Endothelial cell of umbilical vein (primary cell): Measurements from ENCODE around the gene ARMS2. TPM values are rescaled to one million over a fixed set of nuclear protein-coding genes. Genes with fewer than 3 reads are reported as not detected.

Source experiments
- BruUV-seq: library from RNA; stranded (reverse); fragments of 400-500 nt; replicated peaks from 2 replicates; lab custom pipeline; 2021; lab: Mats Ljungman, UMichigan
- CTCF ChIA-PET: fragments of 300-600, 350-600 bp; sonication (Branson Sonifier 250); formaldehyde crosslinking; loops from one replicate; lab custom pipeline; 2021; ENCODE audit warnings: antibody characterized with exemption, inconsistent platforms; lab: Charles Lee
- POLR2A ChIA-PET: fragments of 300-600, 350-600 bp; sonication (Branson Sonifier 250); formaldehyde crosslinking; loops from one replicate; lab custom pipeline; 2021; ENCODE audit warnings: antibody characterized with exemption, inconsistent platforms; lab: Charles Lee
- DNase-seq: peaks from one replicate; pipeline ENCODE4 v3.0.0-alpha.2; 2011; ENCODE audit warnings: low read depth, low spot score
- FAIRE-seq: peaks from 2 replicates; lab custom pipeline; 2011; peaks lifted over from hg19 to GRCh38; lab: Jason Lieb, UNC
- H2AFZ ChIP-seq: 2 replicates; pipeline ENCODE4 v1.6.0; 2012; ENCODE audit warnings: low read depth, low read length, control low read depth, inconsistent platforms
- H3K27ac ChIP-seq: 2 replicates; pipeline ENCODE4 v1.5.1; 2011; ENCODE audit warnings: low read depth, mild to moderate bottlenecking, control low read depth, low read length, moderate library complexity; ENCODE audit not compliant: insufficient read depth
- H3K27me3 ChIP-seq, 2 experiments: 2 replicates each; pipeline versions ENCODE4 v1.6.0 to v1.6.1; 2011; ENCODE audit warnings: low read length in 2 of 2, mixed read lengths in 1 of 2; ENCODE audit not compliant: control insufficient read depth in 2 of 2, insufficient read depth in 2 of 2
- H3K36me3 ChIP-seq, 2 experiments: 2 replicates in 1 of 2; 3 replicates in 1 of 2; pipeline ENCODE4 v1.5.1; 2011; ENCODE audit warnings: low read length in 2 of 2, mild to moderate bottlenecking in 1 of 2, moderate library complexity in 1 of 2; ENCODE audit not compliant: control insufficient read depth in 2 of 2, insufficient read depth in 2 of 2; ENCODE audit errors: extremely low read depth in 1 of 2
- H3K4me1 ChIP-seq: 3 replicates; pipeline ENCODE4 v1.5.1; 2011; ENCODE audit warnings: mild to moderate bottlenecking, low read length; ENCODE audit not compliant: control insufficient read depth, insufficient read depth; ENCODE audit errors: extremely low read depth
- H3K4me2 ChIP-seq: 2 replicates; pipeline ENCODE4 v1.6.1; 2011; ENCODE audit warnings: low read length, control low read depth, mixed read lengths; ENCODE audit not compliant: insufficient read depth
- H3K4me3 ChIP-seq, 3 experiments: fragments of 200-600 bp in 1 of 3; sonication (generic), shearing (Covaris generic) in 1 of 3; replicated peaks in 1 of 3; 2 replicates each; pipeline ENCODE4 v1.5.1; 2011 to 2016; ENCODE audit warnings: control low read depth in 3 of 3, low read length in 3 of 3, mild to moderate bottlenecking in 2 of 3, inconsistent platforms in 1 of 3, low read depth in 1 of 3, moderate library complexity in 1 of 3; ENCODE audit not compliant: insufficient read depth in 1 of 3
- H3K79me2 ChIP-seq: 2 replicates; pipeline ENCODE4 v1.6.0; 2012; ENCODE audit warnings: low read length, inconsistent platforms; ENCODE audit not compliant: control insufficient read depth, insufficient read depth
- H3K9ac ChIP-seq: replicated peaks from 2 replicates; pipeline ENCODE3; 2011; ENCODE audit warnings: low read length, control low read depth; ENCODE audit not compliant: insufficient read depth; ENCODE audit errors: extremely low read depth
- H3K9me1 ChIP-seq: replicated peaks from 3 replicates; pipeline ENCODE4 v1.6.0; 2011; ENCODE audit warnings: mild to moderate bottlenecking, low read length; ENCODE audit not compliant: control insufficient read depth, insufficient read depth; ENCODE audit errors: extremely low read depth
- H3K9me3 ChIP-seq: replicated peaks from 2 replicates; pipeline ENCODE4 v1.5.1; 2012; ENCODE audit warnings: low read length, inconsistent platforms; ENCODE audit not compliant: control insufficient read depth, insufficient read depth
- H4K20me1 ChIP-seq: replicated peaks from 2 replicates; pipeline ENCODE3; 2011; ENCODE audit warnings: mild to moderate bottlenecking, low read length; ENCODE audit not compliant: control insufficient read depth, insufficient read depth; ENCODE audit errors: extremely low read depth
- CTCF ChIP-seq, 2 donors: IDR thresholded peaks; 1 replicate in 1 of 2; 2 replicates in 1 of 2; pipeline ENCODE4 v1.5.1; 2011; ENCODE audit warnings: low read length in 2 of 2, mild to moderate bottlenecking in 2 of 2, moderate library complexity in 2 of 2, control low read depth in 1 of 2, inconsistent platforms in 1 of 2, low read depth in 1 of 2; ENCODE audit not compliant: insufficient read depth in 1 of 2; ENCODE audit errors: extremely low read depth in 1 of 2
- EZH2 ChIP-seq: IDR thresholded peaks from 2 replicates; pipeline ENCODE4 v1.6.1; 2012; ENCODE audit warnings: borderline replicate concordance, low read depth, mild to moderate bottlenecking, moderate library complexity, low read length, inconsistent platforms; ENCODE audit not compliant: severe bottlenecking
- FOS ChIP-seq: IDR thresholded peaks from 2 replicates; pipeline ENCODE4 v1.6.1; 2011; ENCODE audit warnings: mild to moderate bottlenecking, low read length, moderate library complexity, borderline replicate concordance; ENCODE audit not compliant: insufficient read depth
- GATA2 ChIP-seq: IDR thresholded peaks from 2 replicates; pipeline ENCODE4 v1.7.0; 2011; ENCODE audit warnings: low read depth, mild to moderate bottlenecking, moderate library complexity, mixed read lengths, low read length; ENCODE audit not compliant: insufficient read length, insufficient read depth
- JUN ChIP-seq: IDR thresholded peaks from 2 replicates; pipeline ENCODE4 v1.6.1; 2011; ENCODE audit warnings: borderline replicate concordance, low read depth; ENCODE audit not compliant: insufficient read length, insufficient read depth
- MAX ChIP-seq: IDR thresholded peaks from 2 replicates; pipeline ENCODE4 v1.6.1; 2011; ENCODE audit not compliant: insufficient read depth, insufficient read length
- MYC ChIP-seq: IDR thresholded peaks from one replicate; pipeline ENCODE4 v1.6.1; 2011; ENCODE audit warnings: mild to moderate bottlenecking, low read depth, low read length
- POLR2A ChIP-seq: IDR thresholded peaks from 2 replicates; pipeline ENCODE4 v1.6.1; 2012; ENCODE audit warnings: low read depth, mild to moderate bottlenecking, control low read depth, low read length
- POLR2AphosphoS5 ChIP-seq: IDR thresholded peaks from 2 replicates; pipeline ENCODE4 v1.6.1; 2012; ENCODE audit warnings: low read depth, mild to moderate bottlenecking, control low read depth, low read length, moderate library complexity; ENCODE audit not compliant: insufficient read depth
- dilution Hi-C: fragments of 300-500 bp; cut with MboI; formaldehyde crosslinking; loops from one replicate; pipeline ENCODE4 v1.15.0; 2019; ENCODE audit warnings: low sequenced_read_pairs; ENCODE audit not compliant: extremely low pct_ligation_motif_present
- intact Hi-C: fragments of 100-400 bp; cut with micrococcal nuclease; formaldehyde crosslinking; loops from one replicate; pipeline ENCODE4 v1.10.0; 2022
- polyA plus RNA-seq, 4 experiments: library from polyadenylated mRNA; depleted of rRNA in 3 of 4; stranded (reverse) in 3 of 4; unstranded in 1 of 4; fragments of >200 nt; gene quantifications; 2 replicates each; pipeline versions ENCODE4 v1.2.1 to v1.2.3, GENCODE V29; 2011 to 2012; ENCODE audit warnings: missing spikeins in 1 of 4
- total RNA-seq: library from RNA; stranded (reverse); gene quantifications from 2 replicates; pipeline ENCODE4 v1.2.3, GENCODE V29; 2021

ARMS2 gene
- total and polyA plus RNA-seq, 2 donors (not counting 3 experiments of a cell fraction or from before 2014, with no cell fraction given), result not detected

- H3K79me2 ChIP-seq, result peaks cover 17% of the 10 kb centered on the region
- no peak overlapping the region for H3K4me3 ChIP-seq
- peaks cover 22% of the 10 kb centered on the region for H3K4me1 ChIP-seq
- no peaks in the 10 kb centered on the region for H3K9me3 ChIP-seq
- no peak overlapping the region for H2AFZ ChIP-seq
- H4K20me1 ChIP-seq, result no peaks in the 10 kb centered on the region
- intact Hi-C loops (loop anchor here (10.0 kb wide), 1 partner anchor 1946 kb away; the partner anchor contains the start of gene OAT), dilution Hi-C loops (no loop called here)
- H3K27me3 ChIP-seq, result no peaks in the 10 kb centered on the region
- ChIA-PET POLR2A (interaction anchor here (0.8 kb wide), 1 partner anchor 686 kb away, joined by 3 read pairs; the partner anchor contains the start of gene BUB3), CTCF (interaction anchor here (1.1 to 1.7 kb wide), 7 partner anchors 10 to 189 kb away, joined by 3 to 19 read pairs (median 4); no protein-coding TSS in a partner anchor)
- peak overlapping the region; percentile 26 for H3K4me2 ChIP-seq
- H3K9me1 ChIP-seq, result no peaks in the 10 kb centered on the region
- H3K27ac ChIP-seq, result peak overlapping the region; percentile 32
- no peak for DNase-seq
- no TSS peak for BruUV-seq
- no peaks in the 10 kb centered on the region for H3K36me3 ChIP-seq
- no peak for TF ChIP-seq MYC
- no peak for TF ChIP-seq GATA2
- TF ChIP-seq FOS, result no peak
- no peak for TF ChIP-seq MAX
- TF ChIP-seq CTCF (IDR thresholded peaks at IDR 0.05; ENCODE audit: extremely low read depth in 1 of 2, insufficient read depth in 1 of 2, low read depth in 1 of 2, low read length in 2 of 2), result no peak
- TF ChIP-seq EZH2, result no peak
- no peak for TF ChIP-seq JUN
- no peak for TF ChIP-seq POLR2A
- TF ChIP-seq POLR2AphosphoS5, result no peak
- no peak overlapping the region for H3K9ac ChIP-seq
- no peak for FAIRE-seq
These were observed 14.0 kb downstream of the ARMS2 start for GRCh38 chr10:122468307-122468925.
